22Rv1 (cell line): ENCODE results near the gene EYS.

Experiments used
- CTCF ChIP-seq: fragments of 450-650 bp; IDR thresholded peaks from 2 replicates; pipeline ENCODE4 v1.5.1; 2017; ENCODE audit warnings: mild to moderate bottlenecking
- ZFX ChIP-seq: fragments of 450-650 bp; IDR thresholded peaks from 2 replicates; pipeline ENCODE4 v1.6.1; 2017; ENCODE audit warnings: antibody characterized with exemption, borderline replicate concordance

GRCh38 chr6:64175296-64175695 is 1531.7 kb downstream of the EYS start:
- TF ChIP-seq CTCF (no peak), ZFX (no peak)
